Activated B cell treated with CpG ODN at 0.5 μM for 24 hours (primary cell): ENCODE data around the gene IL1RAP. TPM values are rescaled to one million over a fixed set of nuclear protein-coding genes. Genes with fewer than 3 reads are reported as not detected.

Experiments used
- ATAC-seq: fragments of 200-7000 bp; cut with Tn5 transposase; one replicate; pipeline ENCODE4 v1.10.0; 2021; ENCODE audit warnings: low read depth, mild to moderate bottlenecking, moderate library complexity
- CTCF ChIA-PET: fragments of 350-600 bp; sonication (Branson Sonifier 250); formaldehyde crosslinking; loops from one replicate; lab custom pipeline; 2021; ENCODE audit warnings: antibody characterized with exemption; lab: Charles Lee
- POLR2A ChIA-PET: fragments of 350-600 bp; sonication (Branson Sonifier 250); formaldehyde crosslinking; loops from one replicate; lab custom pipeline; 2021; ENCODE audit warnings: antibody characterized with exemption; lab: Charles Lee
- DNase-seq: peaks from one replicate; pipeline ENCODE4 v3.0.0; 2022
- H3K27ac Mint-ChIP-seq: one replicate; pipeline ENCODE4 v1.8.0; 2020; ENCODE audit warnings: mixed read lengths
- H3K27me3 Mint-ChIP-seq: one replicate; pipeline ENCODE4 v1.8.0; 2021; ENCODE audit warnings: mixed read lengths
- H3K36me3 Mint-ChIP-seq: one replicate; pipeline ENCODE4 v1.8.0; 2021; ENCODE audit warnings: low read depth, mixed read lengths
- H3K4me1 Mint-ChIP-seq: one replicate; pipeline ENCODE4 v1.8.0; 2021; ENCODE audit warnings: mixed read lengths
- H3K4me3 Mint-ChIP-seq: one replicate; pipeline ENCODE4 v1.8.0; 2020; ENCODE audit warnings: mild to moderate bottlenecking, mixed read lengths
- H3K9me3 Mint-ChIP-seq: one replicate; pipeline ENCODE4 v1.8.0; 2020; ENCODE audit warnings: mixed read lengths
- CTCF ChIP-seq: fragments of 200-600 bp; IDR thresholded peaks from one replicate; pipeline ENCODE4 v1.8.0; 2022; ENCODE audit warnings: antibody characterized with exemption, mild to moderate bottlenecking
- intact Hi-C: fragments of 100-400 bp; cut with micrococcal nuclease; formaldehyde crosslinking; loops from one replicate; pipeline ENCODE4 v1.15.1; 2024
- total RNA-seq: library from RNA; stranded (reverse); gene quantifications from 2 replicates; pipeline ENCODE4 v1.2.3, GENCODE V29; 2022

IL1RAP gene
- total RNA-seq, 1 donor from 2014 or later = 6.3 TPM

GRCh38 chr3:190606596-190606995 is 92.7 kb downstream of the IL1RAP start:
- Mint-ChIP-seq H3K4me1 (no peaks in the 10 kb centered on the region), H3K36me3 (peaks cover 36% of the 10 kb centered on the region), H3K9me3 (peaks cover 3% of the 10 kb centered on the region), H3K27me3 (no peaks in the 10 kb centered on the region), H3K27ac (no peak overlapping the region), H3K4me3 (no peak overlapping the region)
- no peak for TF ChIP-seq CTCF
- ChIA-PET CTCF (no interaction called here), POLR2A (no interaction called here)
- intact Hi-C loops = no loop called here
- ATAC-seq = no peak
- no peak for DNase-seq

GRCh38 chr3:190607021-190607420 is 93.1 kb downstream of the IL1RAP start:
- no peak for DNase-seq
- no peaks in the 10 kb centered on the region for H3K27me3 Mint-ChIP-seq
- no peak for TF ChIP-seq CTCF
- POLR2A ChIA-PET = no interaction called here
- CTCF ChIA-PET = no interaction called here
- H3K4me3 Mint-ChIP-seq = no peak overlapping the region
- no peak for ATAC-seq
- peaks cover 36% of the 10 kb centered on the region for H3K36me3 Mint-ChIP-seq
- H3K9me3 Mint-ChIP-seq = peaks cover 3% of the 10 kb centered on the region
- no peak overlapping the region for H3K27ac Mint-ChIP-seq
- intact Hi-C loops = no loop called here
- no peaks in the 10 kb centered on the region for H3K4me1 Mint-ChIP-seq

GRCh38 chr3:190608850-190609589 is 95.1 kb downstream of the IL1RAP start:
- Mint-ChIP-seq H3K4me1 (peaks cover 2% of the 10 kb centered on the region), H3K27ac (no peak overlapping the region), H3K4me3 (no peak overlapping the region), H3K27me3 (no peaks in the 10 kb centered on the region), H3K9me3 (peaks cover 3% of the 10 kb centered on the region), H3K36me3 (peaks cover 31% of the 10 kb centered on the region)
- intact Hi-C loops = no loop called here
- no peak for ATAC-seq
- CTCF ChIA-PET = no interaction called here
- POLR2A ChIA-PET = no interaction called here
- TF ChIP-seq CTCF = no peak
- no peak for DNase-seq

GRCh38 chr3:190614226-190615059 is 100.6 kb downstream of the IL1RAP start:
- Mint-ChIP-seq H3K4me3 (no peak overlapping the region), H3K27ac (no peak overlapping the region), H3K4me1 (peaks cover 36% of the 10 kb centered on the region), H3K36me3 (peaks cover 3% of the 10 kb centered on the region), H3K9me3 (no peaks in the 10 kb centered on the region), H3K27me3 (no peaks in the 10 kb centered on the region)
- ATAC-seq = no peak
- intact Hi-C loops = no loop called here
- ChIA-PET POLR2A (no interaction called here), CTCF (no interaction called here)
- no peak for TF ChIP-seq CTCF
- no peak for DNase-seq

GRCh38 chr3:190615060-190615384 is 101.1 kb downstream of the IL1RAP start:
- TF ChIP-seq CTCF = no peak
- no peaks in the 10 kb centered on the region for H3K36me3 Mint-ChIP-seq
- no peak overlapping the region for H3K4me3 Mint-ChIP-seq
- no peaks in the 10 kb centered on the region for H3K27me3 Mint-ChIP-seq
- POLR2A ChIA-PET = no interaction called here
- H3K9me3 Mint-ChIP-seq = no peaks in the 10 kb centered on the region
- peaks cover 36% of the 10 kb centered on the region for H3K4me1 Mint-ChIP-seq
- no peak for DNase-seq
- no peak overlapping the region for H3K27ac Mint-ChIP-seq
- CTCF ChIA-PET = no interaction called here
- no peak for ATAC-seq
- intact Hi-C loops = no loop called here
